ENCODE results near the gene ATL2.

ATL2 gene

DNA sequence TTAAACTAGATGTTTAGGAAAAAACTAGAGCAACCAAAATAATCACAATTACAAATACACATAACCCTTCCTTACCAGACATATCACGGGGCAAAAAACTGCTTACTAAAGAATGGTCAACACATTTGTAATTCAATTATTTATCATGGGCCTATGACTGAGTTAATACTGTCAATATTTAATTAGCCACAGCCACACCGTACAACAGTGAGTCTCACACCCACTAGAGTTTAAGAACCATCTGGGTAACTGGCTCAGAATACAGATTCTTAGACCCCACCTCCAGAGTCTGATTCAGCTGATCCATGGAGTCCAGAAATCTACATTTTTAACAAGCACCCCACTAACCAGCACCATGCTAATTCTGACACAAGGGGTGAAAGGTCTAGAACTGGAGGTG, 14.8 kb downstream of the ATL2 start (continued):
- TF ChIP-seq ZNF776 (tag by site-specific recombination; IDR thresholded peaks at IDR 0.05; ENCODE audit: borderline replicate concordance) = no peak
- TF ChIP-seq SP3 (tag by site-specific recombination; IDR thresholded peaks at IDR 0.05) = no peak
- TF ChIP-seq ZNF843 (tag by site-specific recombination; IDR thresholded peaks at IDR 0.05) = no peak
- TF ChIP-seq, protein P1, sequence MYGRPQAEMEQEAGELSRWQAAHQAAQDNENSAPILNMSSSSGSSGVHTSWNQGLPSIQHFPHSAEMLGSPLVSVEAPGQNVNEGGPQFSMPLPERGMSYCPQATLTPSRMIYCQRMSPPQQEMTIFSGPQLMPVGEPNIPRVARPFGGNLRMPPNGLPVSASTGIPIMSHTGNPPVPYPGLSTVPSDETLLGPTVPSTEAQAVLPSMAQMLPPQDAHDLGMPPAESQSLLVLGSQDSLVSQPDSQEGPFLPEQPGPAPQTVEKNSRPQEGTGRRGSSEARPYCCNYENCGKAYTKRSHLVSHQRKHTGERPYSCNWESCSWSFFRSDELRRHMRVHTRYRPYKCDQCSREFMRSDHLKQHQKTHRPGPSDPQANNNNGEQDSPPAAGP (tag by site-specific recombination; IDR thresholded peaks at IDR 0.05) = no peak
- TF ChIP-seq ZSCAN30 (tag by site-specific recombination; IDR thresholded peaks at IDR 0.05) = no peak
- TF ChIP-seq ZNF664 (tag by site-specific recombination; IDR thresholded peaks at IDR 0.05) = no peak

DNA sequence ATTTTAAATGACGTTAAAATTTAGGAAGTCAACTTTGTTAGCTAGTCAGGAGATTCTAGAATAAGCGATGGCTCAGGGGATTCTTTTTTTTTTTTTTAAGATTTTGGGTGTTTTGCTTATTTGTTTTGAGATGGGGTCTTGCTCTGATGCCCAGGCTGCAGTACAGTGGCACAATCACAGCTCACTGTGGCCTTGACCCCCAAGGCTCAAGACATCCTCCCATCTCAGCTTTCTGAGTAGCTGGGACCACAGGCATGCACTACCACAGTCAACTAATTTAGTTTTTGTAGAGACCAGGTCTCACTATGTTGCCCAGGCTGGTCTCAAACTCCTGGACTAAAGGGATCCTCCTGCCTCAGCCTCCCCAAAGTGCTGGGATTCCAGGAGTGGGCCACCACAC, 16.9 kb downstream of the ATL2 start:
- H3K4me3 ChIP-seq (ENCODE audit: low read depth, low read length) = no peak overlapping the region
- peaks cover 3% of the 10 kb centered on the region in 2 experiments for H3K36me3 ChIP-seq (ENCODE audit: control insufficient read depth in 2 of 2, insufficient read depth in 1 of 2, low read length in 2 of 2)
- no peak overlapping the region for H3K27ac ChIP-seq (ENCODE audit: extremely low read depth, low read depth, low read length)
- ChIA-PET POLR2A (interaction anchor here (0.6 kb wide), 2 partner anchors 77 to 189 kb away, joined by 5 to 7 read pairs; no protein-coding TSS in a partner anchor), CTCF (interaction anchor here (0.6 kb wide), 1 partner anchor 49 kb away, joined by 3 read pairs; no protein-coding TSS in a partner anchor)
- no peak for TF ChIP-seq ZNF24 (tag by site-specific recombination; IDR thresholded peaks at IDR 0.05)
- peak; percentile 63; the same call in 1 of the 2 replicates for TF ChIP-seq ZNF121 (tag by site-specific recombination; IDR thresholded peaks at IDR 0.05)
- H3K4me1 ChIP-seq (ENCODE audit: control insufficient read depth, insufficient read depth, low read length) = no peaks in the 10 kb centered on the region
- no peaks in the 10 kb centered on the region for H3K9me3 ChIP-seq (ENCODE audit: control insufficient read depth, insufficient read depth, low read depth, low read length)

GRCh38 chr2:38353402-38353801, 23.7 kb downstream of the ATL2 start:
- TF ChIP-seq RBAK (tag by site-specific recombination; IDR thresholded peaks at IDR 0.05) (no peak), ZNF621 (tag by site-specific recombination; IDR thresholded peaks at IDR 0.05) (no peak), PRDM2 (tag by site-specific recombination; IDR thresholded peaks at IDR 0.05; ENCODE audit: borderline replicate concordance) (no peak), KLF9 (tag by site-specific recombination; IDR thresholded peaks at IDR 0.05; ENCODE audit: low read depth) (no peak), ZNF335 (tag by site-specific recombination; conservative IDR thresholded peaks at IDR 0.05) (no peak), ZNF843 (tag by site-specific recombination; IDR thresholded peaks at IDR 0.05) (no peak), BCL11B (tag by site-specific recombination; IDR thresholded peaks at IDR 0.05; ENCODE audit: low read depth) (no peak), ZNF549 (tag by site-specific recombination; IDR thresholded peaks at IDR 0.05) (no peak), ZNF654 (tag by site-specific recombination; IDR thresholded peaks at IDR 0.05; ENCODE audit: low read depth) (no peak), ZFP37 (tag by site-specific recombination; IDR thresholded peaks at IDR 0.05) (no peak), ZNF2 (tag by site-specific recombination; IDR thresholded peaks at IDR 0.05) (no peak)
- TF ChIP-seq, protein P2, sequence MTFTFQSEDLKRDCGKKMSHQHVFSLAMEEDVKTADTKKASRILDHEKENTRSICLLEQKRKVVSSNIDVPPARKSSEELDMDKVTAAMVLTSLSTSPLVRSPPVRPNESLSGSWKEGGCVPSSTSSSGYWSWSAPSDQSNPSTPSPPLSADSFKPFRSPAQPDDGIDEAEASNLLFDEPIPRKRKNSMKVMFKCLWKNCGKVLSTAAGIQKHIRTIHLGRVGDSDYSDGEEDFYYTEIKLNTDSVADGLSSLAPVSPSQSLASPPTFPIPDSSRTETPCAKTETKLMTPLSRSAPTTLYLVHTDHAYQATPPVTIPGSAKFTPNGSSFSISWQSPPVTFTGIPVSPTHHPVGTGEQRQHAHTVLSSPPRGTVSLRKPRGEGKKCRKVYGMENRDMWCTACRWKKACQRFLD (tag by site-specific recombination; IDR thresholded peaks at IDR 0.05) = no peak
- TF ChIP-seq, protein P3, sequence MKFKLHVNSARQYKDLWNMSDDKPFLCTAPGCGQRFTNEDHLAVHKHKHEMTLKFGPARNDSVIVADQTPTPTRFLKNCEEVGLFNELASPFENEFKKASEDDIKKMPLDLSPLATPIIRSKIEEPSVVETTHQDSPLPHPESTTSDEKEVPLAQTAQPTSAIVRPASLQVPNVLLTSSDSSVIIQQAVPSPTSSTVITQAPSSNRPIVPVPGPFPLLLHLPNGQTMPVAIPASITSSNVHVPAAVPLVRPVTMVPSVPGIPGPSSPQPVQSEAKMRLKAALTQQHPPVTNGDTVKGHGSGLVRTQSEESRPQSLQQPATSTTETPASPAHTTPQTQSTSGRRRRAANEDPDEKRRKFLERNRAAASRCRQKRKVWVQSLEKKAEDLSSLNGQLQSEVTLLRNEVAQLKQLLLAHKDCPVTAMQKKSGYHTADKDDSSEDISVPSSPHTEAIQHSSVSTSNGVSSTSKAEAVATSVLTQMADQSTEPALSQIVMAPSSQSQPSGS (tag by site-specific recombination; IDR thresholded peaks at IDR 0.05; ENCODE audit: low read depth) = no peak
- Histone ChIP-seq H3K4me3 (ENCODE audit: low read depth, low read length) (no peak overlapping the region), H3K4me1 (ENCODE audit: control insufficient read depth, insufficient read depth, low read length) (peaks cover 2% of the 10 kb centered on the region; the same call in 1 of the 2 replicates), H3K9me3 (ENCODE audit: control insufficient read depth, insufficient read depth, low read depth, low read length) (no peaks in the 10 kb centered on the region), H3K27ac (ENCODE audit: extremely low read depth, low read depth, low read length) (no peak overlapping the region), H3K36me3 (ENCODE audit: control insufficient read depth in 2 of 2, insufficient read depth in 1 of 2, low read length in 2 of 2) (peaks cover 3 to 13% of the 10 kb centered on the region in 2 experiments)
- ChIA-PET POLR2A (no interaction called here), CTCF (interaction anchor here (0.5 to 1.0 kb wide), 2 partner anchors 8 to 179 kb away, joined by 3 read pairs; no protein-coding TSS in a partner anchor)

Measured in HEK293 (cell line).